ENCODE measurements around the gene PLA2G4B.

DNA sequence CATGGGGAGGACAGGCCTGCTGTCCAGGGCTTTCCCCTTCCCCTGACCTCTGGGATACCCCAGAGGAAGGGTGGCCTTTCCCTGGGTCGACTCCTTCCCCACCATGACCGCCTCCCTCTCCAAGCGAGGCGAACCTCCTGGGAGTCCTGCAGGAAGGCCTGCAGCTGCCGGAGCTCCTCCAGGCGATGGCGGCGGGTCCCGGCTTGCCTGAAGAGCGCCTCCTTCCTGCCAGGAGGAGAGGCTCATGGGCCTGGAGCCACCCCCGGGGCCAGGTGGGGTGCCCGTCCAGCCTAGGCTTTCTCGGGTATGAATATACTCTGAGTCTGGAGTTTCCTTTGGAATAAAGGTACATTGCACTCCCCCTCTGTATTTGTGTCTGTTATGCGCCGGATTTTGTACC, 20.1 kb downstream of the PLA2G4B start:
- TF ChIP-seq EZH2 (IDR thresholded peaks at IDR 0.05; ENCODE audit: low read depth), result no peak
- TF ChIP-seq, protein P1, sequence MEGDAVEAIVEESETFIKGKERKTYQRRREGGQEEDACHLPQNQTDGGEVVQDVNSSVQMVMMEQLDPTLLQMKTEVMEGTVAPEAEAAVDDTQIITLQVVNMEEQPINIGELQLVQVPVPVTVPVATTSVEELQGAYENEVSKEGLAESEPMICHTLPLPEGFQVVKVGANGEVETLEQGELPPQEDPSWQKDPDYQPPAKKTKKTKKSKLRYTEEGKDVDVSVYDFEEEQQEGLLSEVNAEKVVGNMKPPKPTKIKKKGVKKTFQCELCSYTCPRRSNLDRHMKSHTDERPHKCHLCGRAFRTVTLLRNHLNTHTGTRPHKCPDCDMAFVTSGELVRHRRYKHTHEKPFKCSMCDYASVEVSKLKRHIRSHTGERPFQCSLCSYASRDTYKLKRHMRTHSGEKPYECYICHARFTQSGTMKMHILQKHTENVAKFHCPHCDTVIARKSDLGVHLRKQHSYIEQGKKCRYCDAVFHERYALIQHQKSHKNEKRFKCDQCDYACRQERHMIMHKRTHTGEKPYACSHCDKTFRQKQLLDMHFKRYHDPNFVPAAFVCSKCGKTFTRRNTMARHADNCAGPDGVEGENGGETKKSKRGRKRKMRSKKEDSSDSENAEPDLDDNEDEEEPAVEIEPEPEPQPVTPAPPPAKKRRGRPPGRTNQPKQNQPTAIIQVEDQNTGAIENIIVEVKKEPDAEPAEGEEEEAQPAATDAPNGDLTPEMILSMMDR (conservative IDR thresholded peaks at IDR 0.05), result no peak

Measured in PC-9 (cell line).